ENCODE data around the gene R3HDM2.
"Not testable (repeated sequence)": the region's sequence is repeated elsewhere in the genome, so short reads cannot be mapped to it uniquely, and the experiment has no call there.

The R3HDM2 gene

DNA sequence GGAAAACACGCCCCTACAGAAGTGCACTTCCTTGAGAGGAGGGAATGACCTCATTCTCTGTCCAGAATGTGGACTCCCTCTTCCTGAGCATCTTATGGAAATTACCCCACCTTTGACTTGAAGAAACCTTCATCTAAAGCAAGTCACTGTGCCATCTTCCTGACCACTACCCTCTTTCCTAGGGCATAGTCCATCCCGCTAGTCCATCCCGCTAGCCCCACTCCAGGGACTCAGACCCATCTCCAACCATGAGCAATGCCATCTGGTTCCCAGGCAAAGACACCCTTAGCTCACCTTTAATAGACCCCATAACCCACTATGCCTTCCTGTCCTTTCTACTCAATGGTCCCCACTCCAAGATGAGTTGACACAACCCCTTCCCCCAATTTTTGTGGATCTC is 19.2 kb upstream of the R3HDM2 start:
- peaks cover 20% of the 10 kb centered on the region for H3K4me1 ChIP-seq (ENCODE audit: insufficient read depth, insufficient read length)

DNA sequence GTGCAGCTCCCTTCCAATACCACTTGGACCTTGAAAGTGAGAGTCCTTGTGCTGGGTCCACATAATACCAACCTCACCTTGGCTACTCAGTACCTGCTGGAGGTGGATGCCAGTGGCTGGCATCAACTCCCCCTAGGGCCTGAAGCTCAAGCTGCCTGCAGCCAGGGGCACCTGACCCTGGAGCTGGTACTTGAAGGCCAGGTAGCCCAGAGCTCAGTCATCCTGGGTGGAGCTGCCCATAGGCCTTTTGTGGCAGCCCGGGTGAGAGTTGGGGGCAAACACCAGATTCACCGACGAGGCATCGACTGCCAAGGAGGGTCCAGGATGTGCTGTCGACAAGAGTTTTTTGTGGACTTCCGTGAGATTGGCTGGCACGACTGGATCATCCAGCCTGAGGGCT is 18.5 kb upstream of the R3HDM2 start:
- Histone ChIP-seq H3K9ac (ENCODE audit: insufficient read length, low read depth) (no peak overlapping the region), H3K4me1 (ENCODE audit: insufficient read depth, insufficient read length) (peaks cover 14% of the 10 kb centered on the region), H3K9me3 (ENCODE audit: insufficient read depth, low read length) (no peaks in the 10 kb centered on the region), H3K36me3 (ENCODE audit: insufficient read depth, insufficient read length, low read length) (no peaks in the 10 kb centered on the region), H3K4me3 (ENCODE audit: insufficient read length, low read depth) (no peak overlapping the region), H3K27me3 (ENCODE audit: insufficient read depth, insufficient read length) (no peaks in the 10 kb centered on the region)
- TF ChIP-seq ZNF274 (IDR thresholded peaks at IDR 0.05; ENCODE audit: low read depth, low read length), result no peak
- TF ChIP-seq YY1 (IDR thresholded peaks at IDR 0.05; ENCODE audit: insufficient read depth, insufficient read length), result no peak
- TF ChIP-seq SUZ12 (IDR thresholded peaks at IDR 0.05; ENCODE audit: extremely low read depth, insufficient read depth, insufficient read length), result no peak
- no peak for DNase-seq (ENCODE audit: low read depth, low spot score)

More for the DNA sequence above, 19.2 kb upstream of the R3HDM2 start:
- H3K9me3 ChIP-seq (ENCODE audit: insufficient read depth, low read length), result no peaks in the 10 kb centered on the region
- H3K4me3 ChIP-seq (ENCODE audit: insufficient read length, low read depth), result no peak overlapping the region
- no peak for DNase-seq (ENCODE audit: low read depth, low spot score)
- TF ChIP-seq ZNF274 (IDR thresholded peaks at IDR 0.05; ENCODE audit: low read depth, low read length) (no peak), SUZ12 (IDR thresholded peaks at IDR 0.05; ENCODE audit: extremely low read depth, insufficient read depth, insufficient read length) (no peak), YY1 (IDR thresholded peaks at IDR 0.05; ENCODE audit: insufficient read depth, insufficient read length) (no peak)
- no peaks in the 10 kb centered on the region for H3K27me3 ChIP-seq (ENCODE audit: insufficient read depth, insufficient read length)
- no peaks in the 10 kb centered on the region for H3K36me3 ChIP-seq (ENCODE audit: insufficient read depth, insufficient read length, low read length)
- H3K9ac ChIP-seq (ENCODE audit: insufficient read length, low read depth), result no peak overlapping the region

DNA sequence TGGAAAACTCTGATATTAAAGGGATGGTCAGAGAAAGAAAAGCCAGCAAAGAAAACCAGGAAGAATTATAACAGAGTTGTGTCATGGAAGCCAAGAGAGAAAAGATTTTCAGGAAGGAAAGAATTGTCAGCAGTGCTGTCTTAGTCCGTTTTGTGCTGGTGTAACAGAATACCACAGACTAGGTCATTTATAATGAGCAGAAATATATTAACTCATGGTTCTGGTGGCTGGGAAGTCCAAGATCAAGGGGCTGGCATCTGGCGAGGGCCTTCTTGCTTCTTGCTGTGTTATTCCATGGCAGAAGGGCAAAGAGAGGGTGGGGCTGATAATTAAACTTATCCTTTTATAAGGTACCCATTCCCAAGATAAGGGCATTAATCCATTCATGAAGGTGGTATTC is 17.8 kb upstream of the R3HDM2 start:
- H3K4me3 ChIP-seq (ENCODE audit: insufficient read length, low read depth), result no peak overlapping the region
- no peak overlapping the region for H3K9ac ChIP-seq (ENCODE audit: insufficient read length, low read depth)
- no peak for TF ChIP-seq ZNF274 (IDR thresholded peaks at IDR 0.05; ENCODE audit: low read depth, low read length)
- no peak for TF ChIP-seq YY1 (IDR thresholded peaks at IDR 0.05; ENCODE audit: insufficient read depth, insufficient read length)
- no peak for TF ChIP-seq SUZ12 (IDR thresholded peaks at IDR 0.05; ENCODE audit: extremely low read depth, insufficient read depth, insufficient read length)
- peaks cover 13% of the 10 kb centered on the region for H3K4me1 ChIP-seq (ENCODE audit: insufficient read depth, insufficient read length)
- no peak for DNase-seq (ENCODE audit: low read depth, low spot score)
- no peaks in the 10 kb centered on the region for H3K9me3 ChIP-seq (ENCODE audit: insufficient read depth, low read length)
- no peaks in the 10 kb centered on the region for H3K36me3 ChIP-seq (ENCODE audit: insufficient read depth, insufficient read length, low read length)
- H3K27me3 ChIP-seq (ENCODE audit: insufficient read depth, insufficient read length), result no peaks in the 10 kb centered on the region

DNA sequence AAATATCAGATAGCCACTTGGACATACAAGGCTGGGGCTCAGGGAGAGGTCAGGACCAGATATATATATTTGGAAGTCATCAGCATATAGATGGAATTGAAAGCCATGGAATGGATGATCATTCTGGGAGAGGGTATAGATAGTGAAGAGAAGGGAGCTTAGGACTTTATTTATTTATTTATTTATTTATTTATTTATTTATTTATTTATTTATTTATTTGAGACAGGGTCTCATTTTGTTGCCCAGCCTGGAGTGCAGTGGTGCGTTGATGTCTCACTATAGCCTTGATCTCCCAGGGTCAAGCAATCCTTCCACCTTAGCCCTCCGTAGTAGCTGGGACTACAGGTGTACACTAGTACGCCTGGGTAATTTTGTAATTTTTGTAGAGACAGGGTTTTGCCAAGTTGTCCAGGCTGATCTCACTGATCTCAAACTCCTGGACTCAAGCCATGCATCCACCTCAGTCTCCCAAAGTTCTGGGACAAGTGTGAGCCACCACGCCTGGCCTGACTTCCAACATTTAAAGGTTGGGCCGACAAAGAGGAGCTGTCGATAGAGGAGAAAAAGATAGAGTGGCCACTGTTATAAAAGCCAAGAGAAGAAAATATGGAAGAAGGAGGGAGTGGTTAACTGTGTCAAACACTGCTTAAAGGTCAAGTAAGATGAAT is 15.6 kb upstream of the R3HDM2 start:
- H3K4me3 ChIP-seq (ENCODE audit: insufficient read length, low read depth), result no peak overlapping the region
- no peaks in the 10 kb centered on the region for H3K9me3 ChIP-seq (ENCODE audit: insufficient read depth, low read length)
- H3K27me3 ChIP-seq (ENCODE audit: insufficient read depth, insufficient read length), result no peaks in the 10 kb centered on the region
- no peak overlapping the region for H3K9ac ChIP-seq (ENCODE audit: insufficient read length, low read depth)
- H3K36me3 ChIP-seq (ENCODE audit: insufficient read depth, insufficient read length, low read length), result no peaks in the 10 kb centered on the region
- no peak for DNase-seq (ENCODE audit: low read depth, low spot score)
- no peak for TF ChIP-seq SUZ12 (IDR thresholded peaks at IDR 0.05; ENCODE audit: extremely low read depth, insufficient read depth, insufficient read length)
- TF ChIP-seq ZNF274 (IDR thresholded peaks at IDR 0.05; ENCODE audit: low read depth, low read length), result no peak
- TF ChIP-seq YY1 (IDR thresholded peaks at IDR 0.05; ENCODE audit: insufficient read depth, insufficient read length), result no peak
- H3K4me1 ChIP-seq (ENCODE audit: insufficient read depth, insufficient read length), result peaks cover 2% of the 10 kb centered on the region

DNA sequence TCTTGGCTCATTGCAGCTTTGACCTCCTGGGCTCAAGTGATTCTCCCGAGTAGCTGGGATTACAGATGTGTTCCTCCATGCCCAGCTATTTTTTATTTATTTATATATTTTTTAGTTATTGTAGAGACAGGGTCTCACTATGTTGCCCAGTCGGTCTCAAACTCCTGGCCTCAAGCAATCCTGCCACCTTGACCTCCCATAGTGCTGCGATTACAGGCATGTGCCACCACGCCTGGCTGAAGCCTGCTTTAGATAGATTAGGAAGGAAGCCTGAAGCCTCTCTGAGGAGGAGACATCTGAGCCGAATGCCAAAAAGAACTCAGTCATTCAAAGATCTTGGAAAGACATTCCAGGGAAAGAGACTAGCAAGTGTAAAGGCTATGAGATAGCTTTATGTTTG is 13.9 kb upstream of the R3HDM2 start:
- no peak overlapping the region for H3K9ac ChIP-seq (ENCODE audit: insufficient read length, low read depth)
- H3K4me3 ChIP-seq (ENCODE audit: insufficient read length, low read depth), result no peak overlapping the region
- DNase-seq (ENCODE audit: low read depth, low spot score), result no peak
- no peaks in the 10 kb centered on the region for H3K36me3 ChIP-seq (ENCODE audit: insufficient read depth, insufficient read length, low read length)
- H3K9me3 ChIP-seq (ENCODE audit: insufficient read depth, low read length), result no peaks in the 10 kb centered on the region
- H3K27me3 ChIP-seq (ENCODE audit: insufficient read depth, insufficient read length), result no peaks in the 10 kb centered on the region
- TF ChIP-seq ZNF274 (IDR thresholded peaks at IDR 0.05; ENCODE audit: low read depth, low read length) (no peak), SUZ12 (IDR thresholded peaks at IDR 0.05; ENCODE audit: extremely low read depth, insufficient read depth, insufficient read length) (no peak), YY1 (IDR thresholded peaks at IDR 0.05; ENCODE audit: insufficient read depth, insufficient read length) (no peak)
- no peaks in the 10 kb centered on the region for H3K4me1 ChIP-seq (ENCODE audit: insufficient read depth, insufficient read length)

DNA sequence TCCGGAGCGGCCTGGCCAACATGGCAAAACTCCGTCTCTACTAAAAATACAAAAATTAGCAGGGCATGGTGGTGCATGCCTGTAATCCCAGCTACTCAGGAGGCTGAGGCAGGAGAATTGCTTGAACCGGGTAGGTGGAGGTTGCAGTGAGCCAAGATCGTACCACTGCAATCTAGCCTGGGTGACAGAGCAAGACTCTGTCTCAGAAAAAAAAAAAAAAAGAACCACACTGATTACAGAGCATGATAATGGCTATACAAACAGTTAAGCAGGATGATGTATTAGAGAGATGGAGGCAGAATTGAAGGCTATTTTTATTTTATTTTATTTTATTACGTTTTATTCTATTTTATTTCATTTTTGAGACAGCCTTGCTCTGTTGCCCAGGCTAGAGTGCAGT is 13.5 kb upstream of the R3HDM2 start:
- DNase-seq (ENCODE audit: low read depth, low spot score); H3K27me3 ChIP-seq (ENCODE audit: insufficient read depth, insufficient read length); H3K4me1 ChIP-seq (ENCODE audit: insufficient read depth, insufficient read length); H3K9me3 ChIP-seq (ENCODE audit: insufficient read depth, low read length); H3K36me3 ChIP-seq (ENCODE audit: insufficient read depth, insufficient read length, low read length); H3K4me3 ChIP-seq (ENCODE audit: insufficient read length, low read depth); H3K9ac ChIP-seq (ENCODE audit: insufficient read length, low read depth): not testable (repeated sequence)

DNA sequence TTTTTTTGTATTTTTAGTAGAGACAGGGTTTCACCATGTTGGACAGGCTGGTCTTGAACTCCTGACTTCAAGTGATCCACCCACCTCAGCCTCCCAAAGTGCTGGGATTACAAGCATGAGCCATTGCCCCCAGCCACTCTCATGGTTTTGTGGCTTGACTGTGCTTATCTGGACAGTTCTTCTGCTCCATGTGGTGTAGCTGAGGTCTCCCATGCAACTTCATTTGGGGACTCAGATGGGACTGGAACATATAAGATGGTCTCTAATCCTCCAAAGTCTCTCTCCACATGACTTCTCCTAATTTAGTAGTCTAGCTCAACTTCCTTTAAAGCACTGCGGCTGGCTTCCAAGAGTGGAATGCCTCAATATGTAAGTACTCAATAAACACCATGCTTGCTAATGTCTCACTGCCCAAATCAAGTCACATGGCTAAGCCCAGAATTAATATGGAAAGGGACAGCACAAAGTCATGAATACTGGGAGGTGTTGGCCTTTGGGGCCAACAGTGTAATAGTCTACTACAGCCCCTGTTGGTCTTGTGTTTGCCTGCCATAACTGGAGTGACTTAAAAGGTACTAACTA is 11.1 kb upstream of the R3HDM2 start:
- no peak overlapping the region for H3K9ac ChIP-seq (ENCODE audit: insufficient read length, low read depth)
- no peak for TF ChIP-seq SUZ12 (IDR thresholded peaks at IDR 0.05; ENCODE audit: extremely low read depth, insufficient read depth, insufficient read length)
- TF ChIP-seq YY1 (IDR thresholded peaks at IDR 0.05; ENCODE audit: insufficient read depth, insufficient read length), result no peak
- TF ChIP-seq ZNF274 (IDR thresholded peaks at IDR 0.05; ENCODE audit: low read depth, low read length), result no peak
- no peak for DNase-seq (ENCODE audit: low read depth, low spot score)
- no peaks in the 10 kb centered on the region for H3K27me3 ChIP-seq (ENCODE audit: insufficient read depth, insufficient read length)
- H3K4me1 ChIP-seq (ENCODE audit: insufficient read depth, insufficient read length), result no peaks in the 10 kb centered on the region
- H3K9me3 ChIP-seq (ENCODE audit: insufficient read depth, low read length), result no peaks in the 10 kb centered on the region
- no peak overlapping the region for H3K4me3 ChIP-seq (ENCODE audit: insufficient read length, low read depth)
- no peaks in the 10 kb centered on the region for H3K36me3 ChIP-seq (ENCODE audit: insufficient read depth, insufficient read length, low read length)

DNA sequence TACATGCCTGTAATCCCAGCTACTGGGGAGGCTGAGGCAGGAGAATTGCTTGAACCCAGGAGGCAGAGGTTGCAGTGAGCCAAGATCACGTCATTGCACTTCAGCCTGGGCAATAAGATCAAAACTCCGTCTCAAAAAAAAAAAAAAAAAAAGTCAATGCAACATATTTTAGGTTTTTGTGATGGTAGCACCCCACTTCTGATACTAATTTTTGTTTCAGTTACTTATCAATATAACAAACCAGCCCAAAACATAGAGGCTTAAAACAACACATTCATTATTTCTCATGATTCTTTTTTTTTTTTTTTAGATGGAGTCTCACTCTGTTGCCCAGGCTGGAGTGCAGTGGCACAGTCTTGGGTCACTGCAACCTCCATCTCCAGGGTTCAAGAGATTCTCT is 10.6 kb upstream of the R3HDM2 start:
- H3K9ac ChIP-seq (ENCODE audit: insufficient read length, low read depth); H3K36me3 ChIP-seq (ENCODE audit: insufficient read depth, insufficient read length, low read length); DNase-seq (ENCODE audit: low read depth, low spot score); H3K4me3 ChIP-seq (ENCODE audit: insufficient read length, low read depth); H3K27me3 ChIP-seq (ENCODE audit: insufficient read depth, insufficient read length); H3K4me1 ChIP-seq (ENCODE audit: insufficient read depth, insufficient read length); H3K9me3 ChIP-seq (ENCODE audit: insufficient read depth, low read length): not testable (repeated sequence)
